Choroid plexus epithelial cell (primary cell): Measurements from ENCODE around the gene SLC11A2.
A peak's percentile ranks its signal among the peaks of the same experiment; 100 is the strongest.

Experiments
- DNase-seq: peaks from one replicate; pipeline ENCODE4 v3.0.0-alpha.2; 2010; ENCODE audit warnings: low read depth
- H3K4me3 ChIP-seq: 2 replicates; pipeline ENCODE4 v1.5.1; 2011; ENCODE audit warnings: low read depth, mild to moderate bottlenecking, control low read depth, low read length, moderate library complexity
- CTCF ChIP-seq: conservative IDR thresholded peaks from 2 replicates; pipeline ENCODE4 v1.5.1; 2011; ENCODE audit warnings: low read depth, mild to moderate bottlenecking, control low read depth, inconsistent platforms, low read length, moderate library complexity

The SLC11A2 gene

GRCh38 chr12:51008329-51009055 is 17.7 kb downstream of the SLC11A2 start:
- no peak for DNase-seq
- TF ChIP-seq CTCF, result no peak
- H3K4me3 ChIP-seq, result no peak overlapping the region

- no peak for DNase-seq
- TF ChIP-seq CTCF, result no peak
Measured at GRCh38 chr12:51005671-51006070, 20.5 kb downstream of the SLC11A2 start.

GRCh38 chr12:51005030-51005429 is 21.2 kb downstream of the SLC11A2 start:
- no peak for DNase-seq
- no peak for TF ChIP-seq CTCF
- no peak overlapping the region for H3K4me3 ChIP-seq

More at GRCh38 chr12:51005671-51006070, 20.5 kb downstream of the SLC11A2 start:
- H3K4me3 ChIP-seq, result no peak overlapping the region

- no peak for TF ChIP-seq CTCF
- no peak for DNase-seq
- H3K4me3 ChIP-seq, result no peak overlapping the region
Measured at GRCh38 chr12:51004504-51004903, 21.7 kb downstream of the SLC11A2 start.

- TF ChIP-seq CTCF, result no peak
- no peak for DNase-seq
- no peak overlapping the region for H3K4me3 ChIP-seq
Measured at GRCh38 chr12:51001799-51002198, 24.4 kb downstream of the SLC11A2 start.

GRCh38 chr12:51000245-51000644 is 25.9 kb downstream of the SLC11A2 start:
- no peak for TF ChIP-seq CTCF
- peak; percentile 16 for DNase-seq
- no peak overlapping the region for H3K4me3 ChIP-seq

- no peak for DNase-seq
- no peak overlapping the region for H3K4me3 ChIP-seq
- no peak for TF ChIP-seq CTCF
Measured at GRCh38 chr12:50999093-50999492, 27.1 kb downstream of the SLC11A2 start.
